ENCODE measurements around the gene MAST1.

DNA sequence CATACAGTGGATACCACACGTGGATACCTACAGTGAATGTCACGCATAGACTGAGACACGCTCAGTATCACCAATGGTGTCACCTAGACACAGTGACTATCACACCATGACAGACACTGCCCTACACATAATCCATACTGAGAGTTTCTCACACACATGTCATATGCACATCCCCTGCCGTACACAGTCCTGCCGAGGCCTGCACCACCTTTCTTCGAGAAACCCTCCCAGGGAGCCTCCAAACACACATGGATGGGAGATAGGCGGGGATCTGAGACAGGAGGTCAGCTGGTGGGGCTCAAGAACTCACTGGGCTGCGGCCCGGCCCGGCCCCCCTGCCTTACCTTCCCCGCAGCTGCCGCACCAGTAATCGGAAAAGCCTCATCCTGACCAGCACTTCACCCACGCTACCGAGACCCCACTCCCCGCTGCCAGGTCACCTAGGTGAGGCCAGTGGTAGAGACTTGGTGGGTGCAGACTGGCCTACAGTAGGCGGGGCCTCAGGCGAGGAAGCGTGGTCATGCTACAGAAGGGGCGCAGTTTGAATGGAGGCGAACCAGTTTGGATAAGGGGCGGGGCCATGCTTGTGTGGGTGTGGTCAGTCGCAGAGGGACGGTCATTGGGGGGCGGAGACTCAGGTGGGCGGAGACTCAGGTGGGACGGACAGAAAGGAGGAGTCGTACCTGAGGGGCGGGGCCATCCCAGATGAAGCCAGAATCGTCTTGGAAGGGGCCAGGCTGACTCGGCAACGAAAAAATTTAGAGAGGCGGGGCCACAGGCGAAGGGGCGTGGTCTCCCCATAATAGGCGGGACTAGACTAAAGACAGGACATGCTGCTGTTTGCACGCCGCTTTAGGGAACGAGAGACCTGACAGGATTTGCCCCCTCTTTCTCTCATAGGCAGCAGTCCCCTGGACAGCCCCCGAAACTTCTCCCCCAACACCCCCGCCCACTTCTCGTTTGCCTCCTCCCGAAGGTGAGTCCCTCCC, 2.1 kb downstream of the MAST1 start:
- TF ChIP-seq CTCF (IDR thresholded peaks at IDR 0.05) (no peak), POLR2A (IDR thresholded peaks at IDR 0.05) (no peak)

Data from body of pancreas (tissue), 4 donors.